Omental fat pad (tissue), 4 donors: ENCODE data around the gene KCNC3. TPM values are rescaled to one million over a fixed set of nuclear protein-coding genes. Genes with fewer than 3 reads are reported as not detected.

Experiments used
- ATAC-seq: fragments of 150-250 bp; one replicate; pipeline ENCODE4 v1.9.1; 2016; ENCODE audit warnings: mild to moderate bottlenecking, moderate library complexity; ENCODE audit not compliant: low FRiP score
- DNase-seq: peaks from one replicate; pipeline ENCODE4 v3.0.0-alpha.2; 2019; ENCODE audit warnings: low spot score
- CTCF ChIP-seq, 3 donors: fragments of 450-650 bp; IDR thresholded peaks; one replicate each; pipeline ENCODE4 v1.5.1; 2016 to 2017; ENCODE audit warnings: antibody characterized with exemption in 3 of 3, mild to moderate bottlenecking in 3 of 3, moderate library complexity in 2 of 3
- total RNA-seq, 4 donors: library from RNA; depleted of rRNA; stranded (reverse); fragments of >200 nt; gene quantifications; one replicate each; pipeline ENCODE4 v1.1.0, GENCODE V29; 2016

KCNC3 gene
- total RNA-seq, 4 donors from 2014 or later: 0.28 to 0.72 (median 0.31) TPM

- TF ChIP-seq CTCF (IDR thresholded peaks at IDR 0.05): no peak
- no peak for ATAC-seq
- no peak for DNase-seq
These were observed 53.4 kb downstream of the KCNC3 start for GRCh38 chr19:50275577-50276368.

DNA sequence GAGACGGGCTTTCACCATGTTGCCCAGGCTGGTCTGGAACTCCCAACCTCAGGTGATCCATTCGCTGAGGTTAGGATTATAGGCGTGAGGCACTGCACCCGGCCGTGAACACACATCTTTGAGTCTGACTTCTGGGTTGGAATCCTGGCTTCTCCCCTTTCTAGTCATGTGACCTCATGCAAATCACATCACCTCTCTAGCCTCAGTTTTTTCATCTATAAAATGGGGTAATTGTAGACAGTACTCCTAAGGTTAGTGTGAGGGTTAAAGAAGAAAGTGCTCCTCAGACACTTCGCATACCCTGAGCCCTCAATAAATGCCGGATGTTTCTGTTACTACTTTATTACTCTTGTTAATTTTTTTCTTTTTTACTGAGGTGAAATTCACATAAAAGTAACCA lies 55.4 kb downstream of the KCNC3 start:
- DNase-seq: no peak
- ATAC-seq: no peak
- TF ChIP-seq CTCF (IDR thresholded peaks at IDR 0.05): no peak

GRCh38 chr19:50272263-50272897 lies 56.8 kb downstream of the KCNC3 start:
- DNase-seq: no peak
- no peak for ATAC-seq
- no peak for TF ChIP-seq CTCF (IDR thresholded peaks at IDR 0.05)

DNA sequence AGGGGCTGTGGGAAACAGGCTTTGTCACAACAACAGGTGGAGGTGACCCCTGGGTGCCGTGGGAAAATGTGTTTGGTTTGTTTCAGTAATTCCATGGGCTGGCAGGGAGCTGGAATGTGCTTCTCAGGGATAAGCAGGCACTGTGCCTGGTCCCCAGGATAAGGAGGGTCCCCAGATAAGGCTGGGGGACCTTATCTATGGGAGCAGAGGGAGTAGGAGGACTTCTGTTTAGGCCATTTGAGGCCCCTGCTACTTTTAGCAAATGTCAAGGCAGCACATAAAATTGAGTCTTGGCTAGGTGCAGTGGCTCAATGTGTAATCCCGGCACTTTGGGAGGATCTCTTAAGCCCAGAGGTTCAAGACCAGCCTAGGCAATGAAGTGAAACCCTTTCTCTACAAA lies 59.5 kb downstream of the KCNC3 start:
- ATAC-seq (no peak), DNase-seq (no peak)
- no peak for TF ChIP-seq CTCF (IDR thresholded peaks at IDR 0.05)

- ATAC-seq (no peak), DNase-seq (no peak)
- TF ChIP-seq CTCF (IDR thresholded peaks at IDR 0.05): no peak
These were observed 60.7 kb downstream of the KCNC3 start for GRCh38 chr19:50268501-50268900.

DNA sequence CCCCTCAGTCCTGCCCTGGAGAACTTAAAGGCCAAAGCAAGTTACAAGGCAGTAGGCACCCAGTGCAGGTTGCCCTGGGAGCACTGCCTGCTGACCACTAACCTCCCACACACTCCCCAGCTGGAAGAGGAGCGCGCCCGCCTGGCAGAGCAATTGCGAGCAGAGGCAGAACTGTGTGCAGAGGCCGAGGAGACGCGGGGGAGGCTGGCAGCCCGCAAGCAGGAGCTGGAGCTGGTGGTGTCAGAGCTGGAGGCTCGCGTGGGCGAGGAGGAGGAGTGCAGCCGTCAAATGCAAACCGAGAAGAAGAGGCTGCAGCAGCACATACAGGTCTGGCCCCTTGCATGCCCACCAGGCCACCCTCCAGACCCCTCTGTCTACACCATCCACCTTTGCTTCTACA lies 61.1 kb downstream of the KCNC3 start:
- TF ChIP-seq CTCF (IDR thresholded peaks at IDR 0.05): no peak
- ATAC-seq: no peak
- DNase-seq: no peak

DNA sequence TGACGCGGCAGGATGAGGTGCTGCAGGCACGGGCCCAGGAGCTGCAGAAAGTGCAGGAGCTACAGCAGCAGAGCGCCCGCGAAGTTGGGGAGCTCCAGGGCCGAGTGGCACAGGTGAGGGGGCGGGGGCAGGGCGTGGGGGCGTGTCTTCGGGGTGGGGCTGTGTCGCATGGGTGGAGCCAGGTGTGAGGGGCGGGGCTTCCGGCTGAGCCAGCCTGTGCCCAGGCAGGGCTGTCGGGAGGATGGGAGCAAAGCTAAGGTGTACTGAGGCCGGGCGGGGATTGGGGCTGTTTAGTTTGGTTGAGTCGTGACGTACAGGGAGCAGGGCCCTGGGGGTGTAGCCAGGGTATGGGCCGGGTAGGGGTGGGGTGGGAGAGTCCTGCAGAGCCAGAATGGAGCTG lies 62.3 kb downstream of the KCNC3 start:
- DNase-seq: no peak
- ATAC-seq: no peak
- TF ChIP-seq CTCF (IDR thresholded peaks at IDR 0.05): no peak
